HG03045 (cell line): ENCODE data around the gene TLCD5.

Experiments used
- ATAC-seq: cut with Tn5 transposase; IDR thresholded peaks from one replicate; pipeline ENCODE4 v1.9.1; 2021; ENCODE audit warnings: mild to moderate bottlenecking, moderate library complexity; ENCODE audit not compliant: unreplicated experiment

TLCD5 gene

GRCh38 chr11:120324932-120325810 is at the start of gene TLCD5:
TLCD5 (plus strand) TSS chr11:120325299; CDS start chr11:120327442, 2,143 bp downstream.
- no peak for ATAC-seq

- no peak for ATAC-seq
Observed at GRCh38 chr11:120279502-120279901, 45.6 kb upstream of the TLCD5 start.

GRCh38 chr11:120280600-120281051 is 44.5 kb upstream of the TLCD5 start:
- ATAC-seq, result no peak

GRCh38 chr11:120281143-120281795 is 43.8 kb upstream of the TLCD5 start:
- no peak for ATAC-seq

- ATAC-seq, result no peak
Observed at GRCh38 chr11:120283124-120283523, 42.0 kb upstream of the TLCD5 start.

GRCh38 chr11:120284272-120284671 is 40.8 kb upstream of the TLCD5 start:
- ATAC-seq, result no peak

DNA sequence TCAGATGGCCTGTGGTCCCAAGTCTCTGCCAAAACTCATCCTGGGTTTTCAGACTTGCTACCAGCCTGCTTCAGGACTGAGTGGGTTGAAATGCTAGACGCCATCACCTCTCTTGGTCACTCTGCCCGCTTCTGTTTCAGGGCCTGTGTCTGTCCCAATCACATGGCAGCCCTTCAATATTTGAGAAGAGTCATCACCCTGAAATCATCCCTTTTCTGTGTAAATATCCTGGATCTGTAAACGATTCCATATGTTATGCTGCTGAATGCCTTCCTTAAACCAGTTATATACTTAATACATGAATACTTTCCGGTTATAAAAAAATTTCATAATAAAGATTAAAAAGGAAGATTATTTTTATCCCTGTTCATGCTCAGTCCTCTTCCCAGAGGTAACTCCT is 39.8 kb upstream of the TLCD5 start:
- ATAC-seq, result no peak

GRCh38 chr11:120288021-120288420 is 37.1 kb upstream of the TLCD5 start:
- ATAC-seq, result no peak

DNA sequence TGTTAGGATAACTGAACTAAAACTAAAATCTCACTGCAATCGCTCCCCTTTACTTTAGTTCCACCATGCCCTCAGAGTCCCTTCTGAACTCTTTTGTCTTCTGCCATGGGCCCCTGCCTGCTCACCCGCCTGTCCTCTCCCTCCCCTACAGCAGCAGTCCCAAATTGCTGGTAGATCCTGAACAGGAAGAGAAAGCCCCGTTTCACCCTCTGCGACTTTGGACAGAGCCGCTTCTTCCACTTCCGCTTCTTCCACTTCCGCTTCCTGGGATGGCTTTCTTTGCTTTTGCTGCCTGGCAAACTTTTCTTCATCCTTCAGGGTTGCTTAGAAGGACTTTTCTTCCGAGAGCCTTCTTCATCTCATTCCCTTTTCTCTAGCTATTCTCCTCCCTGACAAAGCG is 35.7 kb upstream of the TLCD5 start:
- ATAC-seq, result no peak

DNA sequence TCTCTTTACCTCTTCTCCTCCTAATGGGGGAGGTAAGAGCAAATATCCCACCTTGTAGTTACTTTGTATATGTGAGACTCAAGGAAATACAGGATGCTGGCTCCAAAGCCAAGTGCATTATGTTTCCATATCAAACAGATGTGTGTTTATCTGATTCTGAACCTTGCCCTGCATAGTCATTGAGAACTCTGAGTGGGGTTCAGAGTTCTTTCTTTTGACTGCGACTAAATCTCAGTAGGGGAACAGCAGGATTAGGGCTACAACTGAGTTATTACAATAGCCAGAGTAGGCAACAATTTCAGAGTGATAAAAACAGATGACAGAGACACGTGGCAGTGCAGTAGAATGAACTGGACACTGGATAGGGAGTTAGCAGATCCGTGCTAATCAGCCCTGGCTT is 34.1 kb upstream of the TLCD5 start:
- no peak for ATAC-seq

GRCh38 chr11:120293038-120293800 is 31.9 kb upstream of the TLCD5 start:
- ATAC-seq, result no peak

GRCh38 chr11:120294096-120294495 is 31.0 kb upstream of the TLCD5 start:
- no peak for ATAC-seq

DNA sequence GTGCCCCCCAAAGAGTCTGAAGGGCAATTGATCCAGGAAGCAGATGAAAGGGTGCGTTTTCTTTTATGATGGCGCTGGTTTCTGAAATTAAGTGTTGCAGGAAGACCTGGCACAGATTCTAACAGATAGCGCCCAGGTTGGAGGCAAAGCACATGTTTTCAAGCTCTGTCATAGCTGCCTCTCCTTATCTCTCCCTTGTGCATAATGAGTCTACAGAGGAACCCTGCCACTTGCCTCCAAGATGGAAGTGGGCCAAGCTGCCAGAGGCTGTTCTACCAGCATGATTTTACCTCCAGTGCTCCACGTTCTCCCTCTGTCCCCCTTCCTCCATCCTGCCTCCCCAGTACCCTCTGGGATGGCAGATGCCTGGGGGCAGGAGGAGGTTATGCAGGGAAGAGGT is 30.0 kb upstream of the TLCD5 start:
- no peak for ATAC-seq

DNA sequence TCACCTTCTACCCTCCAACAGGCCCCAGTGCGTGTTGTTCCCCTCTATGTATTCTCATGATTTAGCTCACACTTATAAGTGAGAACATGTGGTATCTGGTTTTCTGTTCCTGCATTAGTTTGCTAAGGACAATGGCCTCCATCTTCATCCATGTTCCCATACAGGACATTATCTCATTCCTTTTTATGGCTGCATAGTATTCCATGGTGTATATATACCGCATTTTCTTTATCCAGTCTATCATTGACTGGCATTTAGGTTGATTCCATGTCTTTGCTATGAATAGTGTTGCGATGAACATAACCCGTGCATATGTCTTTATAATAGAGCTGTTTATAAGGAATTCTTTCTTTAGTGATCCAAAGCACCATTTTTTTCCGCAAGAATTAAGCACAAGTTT is 28.5 kb upstream of the TLCD5 start:
- ATAC-seq, result no peak

DNA sequence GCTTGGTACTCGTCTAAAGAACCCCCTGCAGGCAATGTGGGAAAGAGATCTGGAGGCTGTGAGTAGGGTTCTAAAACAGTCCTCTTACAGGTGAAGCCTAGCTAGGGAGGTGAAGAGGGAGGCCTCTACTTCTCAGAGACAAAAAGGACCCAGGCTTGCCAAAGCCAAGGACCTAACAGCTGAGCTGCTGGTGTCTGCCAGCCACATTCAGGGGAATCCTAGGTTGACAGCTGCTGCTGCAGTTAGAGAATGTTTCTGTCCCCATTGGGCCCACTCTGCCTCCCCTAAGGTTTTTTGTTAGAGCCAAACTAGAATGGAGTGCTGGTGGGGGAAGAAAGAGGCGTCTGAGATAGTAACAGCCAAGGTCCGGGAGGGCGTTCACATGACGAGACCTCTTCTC is 26.6 kb upstream of the TLCD5 start:
- no peak for ATAC-seq

- no peak for ATAC-seq
Observed at GRCh38 chr11:120302001-120302805, 22.9 kb upstream of the TLCD5 start.

DNA sequence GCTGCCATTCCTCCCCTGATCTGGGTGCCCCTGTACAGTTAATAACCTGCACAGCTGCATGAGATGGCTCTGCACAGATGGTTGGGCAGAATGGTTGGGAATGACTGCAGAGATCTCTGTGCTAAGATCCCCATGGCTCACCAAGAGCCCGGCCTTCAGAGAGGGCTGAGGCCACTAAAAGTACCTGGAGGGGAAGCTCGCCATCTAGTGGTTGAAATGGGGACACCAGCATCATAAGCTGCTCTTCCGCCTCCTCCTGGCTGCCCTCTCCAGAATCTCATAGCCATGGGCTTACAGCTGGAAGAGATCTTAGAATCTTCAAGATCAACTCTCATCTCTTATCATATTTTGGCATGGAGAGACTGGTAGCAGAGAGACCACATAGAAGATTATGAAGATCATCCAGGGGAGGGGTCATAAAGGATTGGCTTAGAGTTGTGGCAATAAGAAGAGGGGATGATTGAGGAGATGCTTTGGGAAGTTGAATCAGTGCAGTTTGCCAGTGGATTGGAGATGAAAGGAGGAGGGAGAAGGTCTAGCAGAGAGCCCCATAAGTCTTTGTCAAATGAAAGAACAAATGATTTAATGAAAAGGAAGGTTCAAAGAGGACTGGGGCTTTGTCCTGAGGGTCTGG is 22.0 kb upstream of the TLCD5 start:
- ATAC-seq, result no peak

GRCh38 chr11:120304526-120304925 is 20.6 kb upstream of the TLCD5 start:
- ATAC-seq, result no peak

GRCh38 chr11:120305286-120305685 is 19.8 kb upstream of the TLCD5 start:
- no peak for ATAC-seq
